ENCODE measurements around the gene CACNA1B. TPM values are rescaled to one million over a fixed set of nuclear protein-coding genes. Genes with fewer than 3 reads are reported as not detected.

CACNA1B gene
- polyA plus RNA-seq, 1 experiment, result 0.01 TPM

- POLR2A ChIA-PET, result no interaction called here
- Histone ChIP-seq H3K9me3 (ENCODE audit: control insufficient read depth, insufficient read depth, low read length) (peaks cover 69% of the 10 kb centered on the region), H3K27ac (ENCODE audit: low read depth, low read length) (no peak overlapping the region), H3K27me3 (ENCODE audit: control insufficient read depth, insufficient read depth, low read length) (no peaks in the 10 kb centered on the region), H3K4me3 (ENCODE audit: low read depth, low read length) (no peak overlapping the region)
- no peak for TF ChIP-seq CTCF (IDR thresholded peaks at IDR 0.05; ENCODE audit: low read depth, low read length)
- no peak for DNase-seq (ENCODE audit: low read depth, low spot score)
- CTCF ChIA-PET, result no interaction called here
Measured at GRCh38 chr9:138007918-138008841, 130.6 kb downstream of the CACNA1B start.

- H3K9me3 ChIP-seq (ENCODE audit: control insufficient read depth, insufficient read depth, low read length), result peaks cover 67% of the 10 kb centered on the region
- POLR2A ChIA-PET, result no interaction called here
- no peak overlapping the region for H3K4me3 ChIP-seq (ENCODE audit: low read depth, low read length)
- CTCF ChIA-PET, result no interaction called here
- no peak for TF ChIP-seq CTCF (IDR thresholded peaks at IDR 0.05; ENCODE audit: low read depth, low read length)
- no peak overlapping the region for H3K27ac ChIP-seq (ENCODE audit: low read depth, low read length)
- no peaks in the 10 kb centered on the region for H3K27me3 ChIP-seq (ENCODE audit: control insufficient read depth, insufficient read depth, low read length)
- no peak for DNase-seq (ENCODE audit: low read depth, low spot score)
Measured at GRCh38 chr9:138009016-138009802, 131.6 kb downstream of the CACNA1B start.

- H3K9me3 ChIP-seq (ENCODE audit: control insufficient read depth, insufficient read depth, low read length), result peaks cover 68% of the 10 kb centered on the region
- POLR2A ChIA-PET, result no interaction called here
- H3K27me3 ChIP-seq (ENCODE audit: control insufficient read depth, insufficient read depth, low read length), result no peaks in the 10 kb centered on the region
- no peak for TF ChIP-seq CTCF (IDR thresholded peaks at IDR 0.05; ENCODE audit: low read depth, low read length)
- no peak overlapping the region for H3K27ac ChIP-seq (ENCODE audit: low read depth, low read length)
- no peak for DNase-seq (ENCODE audit: low read depth, low spot score)
- H3K4me3 ChIP-seq (ENCODE audit: low read depth, low read length), result no peak overlapping the region
- CTCF ChIA-PET, result no interaction called here
Measured at GRCh38 chr9:138009803-138010690, 132.5 kb downstream of the CACNA1B start.

- Histone ChIP-seq H3K4me3 (ENCODE audit: low read depth, low read length) (no peak overlapping the region), H3K9me3 (ENCODE audit: control insufficient read depth, insufficient read depth, low read length) (peaks cover 74% of the 10 kb centered on the region), H3K27me3 (ENCODE audit: control insufficient read depth, insufficient read depth, low read length) (no peaks in the 10 kb centered on the region), H3K27ac (ENCODE audit: low read depth, low read length) (no peak overlapping the region)
- CTCF ChIA-PET, result no interaction called here
- no peak for DNase-seq (ENCODE audit: low read depth, low spot score)
- TF ChIP-seq CTCF (IDR thresholded peaks at IDR 0.05; ENCODE audit: low read depth, low read length), result no peak
- POLR2A ChIA-PET, result no interaction called here
Measured at GRCh38 chr9:138010861-138011260, 133.3 kb downstream of the CACNA1B start.

All from AG04450 (cell line).